GM20000 (cell line): ENCODE results near the gene ANAPC1.
"Not testable (repeated sequence)": the region's sequence is repeated elsewhere in the genome, so short reads cannot be mapped to it uniquely, and the experiment has no call there.

ENCODE experiments used
- DNase-seq: peaks from one replicate; pipeline ENCODE4 v3.0.0; 2012; ENCODE audit warnings: low spot score
- TF ChIP-seq, protein P1 (sequence below): IDR thresholded peaks from 2 replicates; pipeline ENCODE4 v1.5.1; 2012; ENCODE audit warnings: mild to moderate bottlenecking, control low read depth; ENCODE audit errors: extremely low read depth, missing control alignments

ANAPC1 gene

DNA sequence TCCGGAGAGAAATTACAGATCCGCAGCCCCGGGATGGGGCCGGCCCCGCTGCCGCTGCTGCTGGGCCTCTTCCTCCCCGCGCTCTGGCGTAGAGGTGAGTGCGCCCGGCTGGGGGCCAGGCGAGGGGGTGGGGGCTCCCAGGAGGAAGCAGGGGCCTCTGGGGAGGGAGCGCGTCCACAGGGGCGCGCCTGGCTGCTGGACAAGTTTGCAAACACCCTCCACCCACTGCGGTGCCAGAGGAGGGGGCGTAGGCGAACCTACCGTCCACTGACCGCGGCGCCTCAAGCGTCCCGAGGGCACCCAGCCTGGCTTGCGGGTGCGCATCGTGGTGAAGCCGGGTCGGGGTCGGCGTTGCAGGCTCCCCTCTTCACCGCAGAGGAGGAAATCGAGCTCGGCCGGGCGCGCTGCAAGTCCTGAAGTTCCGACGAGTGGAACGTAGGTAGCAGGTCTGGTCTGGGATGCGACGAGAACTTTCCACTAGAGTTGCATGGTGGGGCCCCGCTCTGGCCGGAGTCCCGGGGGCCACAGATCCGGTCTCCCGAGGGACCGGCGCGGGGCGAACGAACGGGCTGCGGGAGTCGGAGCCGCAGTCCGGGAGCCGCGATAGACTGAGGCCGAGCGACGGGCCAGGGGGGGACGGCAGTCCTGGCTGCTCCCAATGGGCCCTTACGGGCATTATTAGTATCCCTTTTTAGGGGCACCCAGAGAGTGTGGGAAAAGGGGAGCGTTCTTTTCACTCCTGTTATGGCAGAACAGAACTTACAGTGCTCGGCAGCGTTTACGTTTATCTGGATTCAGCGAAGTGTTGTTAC is 14.9 kb upstream of the ANAPC1 start:
- DNase-seq = peak; percentile 51

GRCh38 chr2:111897924-111898702 is 14.1 kb upstream of the ANAPC1 start, which contains the start of gene MERTK:
MERTK (plus strand) TSS chr2:111898607; CDS start chr2:111898736, 129 bp downstream.
- DNase-seq = peak; percentile 83
- TF ChIP-seq, protein P1, sequence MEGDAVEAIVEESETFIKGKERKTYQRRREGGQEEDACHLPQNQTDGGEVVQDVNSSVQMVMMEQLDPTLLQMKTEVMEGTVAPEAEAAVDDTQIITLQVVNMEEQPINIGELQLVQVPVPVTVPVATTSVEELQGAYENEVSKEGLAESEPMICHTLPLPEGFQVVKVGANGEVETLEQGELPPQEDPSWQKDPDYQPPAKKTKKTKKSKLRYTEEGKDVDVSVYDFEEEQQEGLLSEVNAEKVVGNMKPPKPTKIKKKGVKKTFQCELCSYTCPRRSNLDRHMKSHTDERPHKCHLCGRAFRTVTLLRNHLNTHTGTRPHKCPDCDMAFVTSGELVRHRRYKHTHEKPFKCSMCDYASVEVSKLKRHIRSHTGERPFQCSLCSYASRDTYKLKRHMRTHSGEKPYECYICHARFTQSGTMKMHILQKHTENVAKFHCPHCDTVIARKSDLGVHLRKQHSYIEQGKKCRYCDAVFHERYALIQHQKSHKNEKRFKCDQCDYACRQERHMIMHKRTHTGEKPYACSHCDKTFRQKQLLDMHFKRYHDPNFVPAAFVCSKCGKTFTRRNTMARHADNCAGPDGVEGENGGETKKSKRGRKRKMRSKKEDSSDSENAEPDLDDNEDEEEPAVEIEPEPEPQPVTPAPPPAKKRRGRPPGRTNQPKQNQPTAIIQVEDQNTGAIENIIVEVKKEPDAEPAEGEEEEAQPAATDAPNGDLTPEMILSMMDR = peak; percentile 41

More for the DNA sequence above, 14.9 kb upstream of the ANAPC1 start:
- TF ChIP-seq, protein P1 = no peak

DNA sequence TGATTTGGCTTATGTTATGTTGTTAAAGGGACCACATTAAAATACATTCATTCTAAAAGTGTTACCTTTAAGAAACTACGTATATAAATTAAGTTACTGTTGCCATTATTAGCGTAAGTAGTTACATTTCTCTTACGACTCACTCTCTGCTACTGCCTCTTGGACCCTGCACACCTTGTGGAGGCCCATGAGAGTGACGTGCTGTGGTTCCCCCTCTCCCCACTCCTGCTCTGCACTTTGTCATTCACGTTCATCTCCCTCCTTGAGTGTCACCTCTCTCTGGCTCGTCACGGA is 13.6 kb upstream of the ANAPC1 start:
- TF ChIP-seq, protein P1 = no peak
- peak; percentile 50 for DNase-seq

DNA sequence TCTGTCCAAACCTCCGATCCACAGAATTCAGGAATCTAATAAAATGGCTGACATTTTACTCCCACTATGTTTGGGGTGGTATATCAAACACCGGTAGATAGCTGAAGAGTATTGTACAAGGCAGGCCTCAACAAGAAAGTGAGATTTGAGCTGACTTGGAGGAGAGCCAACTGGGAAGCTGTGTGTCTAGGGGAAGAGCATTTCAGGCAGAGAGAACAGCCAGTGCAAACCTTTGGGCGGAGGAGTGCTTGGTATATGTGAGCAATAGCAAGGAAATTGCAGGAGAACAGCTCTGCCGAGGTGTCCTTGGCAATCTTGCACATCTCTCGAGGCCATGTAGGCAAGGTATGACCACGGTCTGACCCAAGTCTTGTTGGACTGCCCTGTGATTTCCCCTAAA is 12.6 kb upstream of the ANAPC1 start:
- no peak for DNase-seq
- TF ChIP-seq, protein P1 = no peak

- DNase-seq = no peak
- TF ChIP-seq, protein P1 = no peak
These were observed 12.0 kb upstream of the ANAPC1 start for GRCh38 chr2:111896024-111896423.

- TF ChIP-seq, protein P1 = no peak
- DNase-seq = no peak
These were observed 585 bp upstream of the ANAPC1 start for GRCh38 chr2:111884592-111884964.

DNA sequence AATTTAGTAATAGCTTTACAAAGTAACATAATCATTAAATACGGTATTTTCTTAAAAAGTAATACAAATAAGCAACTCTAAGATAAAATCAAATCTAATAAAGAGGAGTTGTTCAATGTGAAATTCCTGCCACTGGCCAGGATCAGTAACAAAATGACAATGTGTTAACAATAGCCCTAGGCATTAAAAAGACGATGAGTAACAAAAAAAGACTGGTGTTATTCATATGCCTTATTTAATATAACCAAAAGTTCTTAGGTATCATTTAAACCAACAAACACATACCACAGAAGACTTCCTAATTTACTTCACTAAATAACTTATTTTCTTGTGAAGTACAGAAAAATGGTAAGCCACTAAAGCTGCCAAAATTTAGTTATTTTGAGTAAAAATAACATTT is 11.2 kb downstream of the ANAPC1 start:
- DNase-seq = not testable (repeated sequence)

DNA sequence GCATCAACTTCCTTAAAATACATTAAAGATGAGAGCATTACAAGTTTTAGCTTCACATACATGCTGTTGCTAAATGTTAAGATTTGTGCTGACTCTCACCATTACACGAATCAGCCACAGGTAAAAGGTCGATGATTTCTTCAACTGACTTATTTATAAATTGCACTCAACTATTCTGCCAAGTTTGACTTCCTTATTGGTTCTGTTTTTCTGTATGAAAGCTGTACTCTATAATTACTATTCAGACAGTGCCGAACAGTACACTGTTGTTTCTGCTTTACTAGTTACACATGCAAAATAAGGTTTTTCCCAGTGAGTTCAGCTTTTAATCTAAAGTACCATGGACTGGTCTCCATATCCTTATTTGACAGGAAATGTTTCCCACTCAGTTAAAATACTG is 18.9 kb downstream of the ANAPC1 start:
- not testable (repeated sequence) for DNase-seq

- not testable (repeated sequence) for DNase-seq
These were observed 24.0 kb downstream of the ANAPC1 start for GRCh38 chr2:111860005-111860404.

DNA sequence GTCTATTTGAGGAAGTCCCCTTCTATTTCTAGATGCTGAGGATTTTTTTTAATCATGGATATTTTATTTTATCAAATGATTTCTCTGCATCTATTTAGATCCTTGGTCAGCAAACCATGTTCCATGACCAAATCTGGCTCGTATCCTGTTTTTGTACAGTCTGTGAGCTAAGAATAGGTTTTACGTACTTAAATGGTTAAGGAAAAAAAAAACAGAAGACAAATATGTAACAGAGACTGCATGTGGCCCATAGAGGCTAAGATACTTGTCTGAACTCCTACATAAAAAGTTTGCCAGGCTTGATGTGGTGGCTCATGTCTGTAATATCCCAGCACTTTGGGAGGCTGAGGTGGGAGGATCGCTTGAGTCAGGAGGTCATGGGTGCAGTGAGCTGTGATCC is 31.4 kb downstream of the ANAPC1 start:
- not testable (repeated sequence) for DNase-seq

- DNase-seq = not testable (repeated sequence)
These were observed 33.3 kb downstream of the ANAPC1 start for GRCh38 chr2:111850646-111851045.

GRCh38 chr2:111839625-111840282 is 44.2 kb downstream of the ANAPC1 start:
- DNase-seq = not testable (repeated sequence)
